HT1080 (cell line): ENCODE measurements around the gene FAM120C. TPM values are rescaled to one million over a fixed set of nuclear protein-coding genes. Genes with fewer than 3 reads are reported as not detected.
A peak's percentile ranks its signal among the peaks of the same experiment; 100 is the strongest.

Source experiments
- DNase-seq: peaks from one replicate; pipeline ENCODE4 v3.0.0-alpha.2; 2015; ENCODE audit warnings: low read depth
- polyA plus RNA-seq, 2 experiments: library from polyadenylated mRNA; depleted of rRNA; stranded (reverse); fragments of >200 nt; gene quantifications; 2 replicates each; pipeline ENCODE4 v1.2.3, GENCODE V29; 2015
- total RNA-seq: library from RNA; depleted of rRNA; stranded (reverse); fragments of >200 nt; shearing (Covaris generic); gene quantifications from 2 replicates; pipeline ENCODE4 v1.2.3, GENCODE V29; 2014; rRNA removed

The FAM120C gene
- 5.9 and 10.0 TPM in 2 replicates for total RNA-seq
- polyA plus RNA-seq (2015; cell fraction: cytosol; rRNA removed) = 7.0 and 7.4 TPM in 2 replicates
- 5.9 and 9.7 TPM in 2 replicates for polyA plus RNA-seq (2015; cell fraction: nucleus; rRNA removed)

GRCh38 chrX:54182864-54183613 is at the start of gene FAM120C:
FAM120C (minus strand) TSS chrX:54183254; CDS start chrX:54183198, 56 bp downstream.
- DNase-seq = peak; percentile 73

GRCh38 chrX:54230435-54231148 is 47.5 kb upstream of the FAM120C start:
- DNase-seq = no peak

- DNase-seq = no peak
These were observed 40.5 kb upstream of the FAM120C start for GRCh38 chrX:54223581-54223980.

- DNase-seq = no peak
These were observed 30.5 kb upstream of the FAM120C start for GRCh38 chrX:54213603-54214002.

- DNase-seq = no peak
These were observed 25.5 kb upstream of the FAM120C start for GRCh38 chrX:54208531-54208930.

- no peak for DNase-seq
These were observed 15.2 kb upstream of the FAM120C start for GRCh38 chrX:54198262-54198661.

- DNase-seq = no peak
These were observed 12.0 kb upstream of the FAM120C start for GRCh38 chrX:54194982-54195588.

GRCh38 chrX:54193085-54193821 is 10.2 kb upstream of the FAM120C start:
- no peak for DNase-seq

- no peak for DNase-seq
These were observed 1.4 kb upstream of the FAM120C start for GRCh38 chrX:54184474-54184873.

- peak; percentile 44 for DNase-seq
These were observed 725 bp downstream of the FAM120C start for GRCh38 chrX:54182194-54182863.

GRCh38 chrX:54181202-54181953 is 1.7 kb downstream of the FAM120C start:
- peak; percentile 71 for DNase-seq

GRCh38 chrX:54180403-54180802 is 2.7 kb downstream of the FAM120C start:
- peak; percentile 31 for DNase-seq

- DNase-seq = peak; percentile 70
These were observed 4.7 kb downstream of the FAM120C start for GRCh38 chrX:54178100-54178940.

GRCh38 chrX:54177306-54177705 is 5.7 kb downstream of the FAM120C start:
- DNase-seq = no peak

GRCh38 chrX:54173791-54174190 is 9.3 kb downstream of the FAM120C start:
- no peak for DNase-seq

GRCh38 chrX:54172455-54172854 is 10.6 kb downstream of the FAM120C start:
- no peak for DNase-seq

- no peak for DNase-seq
These were observed 11.4 kb downstream of the FAM120C start for GRCh38 chrX:54171527-54172250.

- DNase-seq = no peak
These were observed 12.0 kb downstream of the FAM120C start for GRCh38 chrX:54171091-54171490.
